Loucy (cell line): ENCODE measurements around the gene CTDSP2.

Experiments
- H2AFZ ChIP-seq: fragments of 200-600 bp; sonication (generic); 2 replicates; pipeline ENCODE4 v1.6.0; 2016; ENCODE audit warnings: antibody characterized with exemption, mild to moderate bottlenecking, low read length, moderate library complexity
- H3F3A ChIP-seq: fragments of 200-600 bp; 2 replicates; pipeline ENCODE4 v1.6.0; 2016; ENCODE audit warnings: antibody characterized with exemption, low read depth, mild to moderate bottlenecking
- H3K27me3 ChIP-seq: fragments of 200-600 bp; sonication (generic); 2 replicates; pipeline ENCODE4 v1.6.1; 2014; ENCODE audit warnings: low read length, mild to moderate bottlenecking; ENCODE audit not compliant: insufficient read depth, poor library complexity, severe bottlenecking
- H3K36me3 ChIP-seq: fragments of 200-600 bp; sonication (generic); 2 replicates; pipeline ENCODE4 v1.6.1; 2016; ENCODE audit warnings: low read length; ENCODE audit not compliant: insufficient read depth
- H3K4me1 ChIP-seq: fragments of 200-600 bp; sonication (generic); 2 replicates; pipeline ENCODE4 v1.5.1; 2014; ENCODE audit warnings: low read length, mild to moderate bottlenecking; ENCODE audit not compliant: insufficient read depth, poor library complexity, severe bottlenecking
- H3K4me2 ChIP-seq: fragments of 200-600 bp; sonication (generic); 2 replicates; pipeline ENCODE4 v1.6.0; 2014; ENCODE audit warnings: antibody characterized with exemption, low read length, low read depth, mild to moderate bottlenecking; ENCODE audit not compliant: poor library complexity, severe bottlenecking
- H3K4me3 ChIP-seq: fragments of 200-600 bp; sonication (generic); 2 replicates; pipeline ENCODE4 v1.5.1; 2014; ENCODE audit warnings: low read length, mild to moderate bottlenecking, mixed read lengths; ENCODE audit not compliant: poor library complexity, severe bottlenecking
- H3K79me2 ChIP-seq: fragments of 200-600 bp; sonication (generic); 2 replicates; pipeline ENCODE4 v1.6.1; 2014; ENCODE audit warnings: low read length; ENCODE audit not compliant: insufficient read depth
- H3K9ac ChIP-seq: fragments of 200-600 bp; sonication (generic); 2 replicates; pipeline ENCODE4 v1.6.0; 2014; ENCODE audit warnings: mild to moderate bottlenecking, low read depth, low read length, moderate library complexity; ENCODE audit not compliant: poor library complexity, severe bottlenecking
- H3K9me2 ChIP-seq: fragments of 200-600 bp; sonication (generic); replicated peaks from 2 replicates; pipeline ENCODE4 v1.6.1; 2016; ENCODE audit warnings: low read depth, low read length, mixed read lengths
- H3K9me3 ChIP-seq: fragments of 200-600 bp; sonication (generic); 2 replicates; pipeline ENCODE4 v1.6.1; 2014; ENCODE audit warnings: mild to moderate bottlenecking, antibody characterized with exemption, low read length, low read depth; ENCODE audit not compliant: insufficient read depth
- H4K20me1 ChIP-seq: fragments of 200-600 bp; sonication (generic); 2 replicates; pipeline ENCODE4 v1.6.0; 2014; ENCODE audit warnings: antibody characterized with exemption, low read length, mild to moderate bottlenecking; ENCODE audit not compliant: insufficient read depth, poor library complexity, severe bottlenecking
- EZH2phosphoT487 ChIP-seq: fragments of 200-600 bp; IDR thresholded peaks from 2 replicates; pipeline ENCODE4 v1.6.1; 2018; ENCODE audit warnings: antibody characterized with exemption, mild to moderate bottlenecking, moderate library complexity, borderline replicate concordance
- TF ChIP-seq, protein P1 (sequence below): fragments of 200-600 bp; sonication (generic); conservative IDR thresholded peaks from 2 replicates; pipeline ENCODE4 v1.5.1; 2014; ENCODE audit warnings: mild to moderate bottlenecking, antibody characterized with exemption, low read length

Gene CTDSP2

DNA sequence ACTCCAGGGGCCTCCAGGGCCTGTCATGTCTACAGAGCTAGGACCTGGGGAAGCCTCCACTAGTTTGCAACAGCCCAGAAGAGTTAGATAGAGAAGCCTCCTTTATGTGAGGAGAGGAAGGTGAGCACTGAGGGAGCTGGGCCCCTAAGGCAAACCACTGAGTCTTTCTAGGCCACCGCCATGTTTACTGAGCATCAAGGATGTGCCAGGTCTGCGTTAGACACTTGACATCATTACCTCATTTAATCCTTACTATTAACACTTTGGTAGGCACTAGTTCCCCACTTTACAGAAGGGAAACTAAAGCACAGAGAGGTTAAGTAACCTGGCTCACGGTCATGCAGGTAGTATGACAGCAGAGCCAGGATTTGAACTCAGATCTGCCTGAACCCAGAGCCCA is 12.9 kb downstream of the CTDSP2 start:
- Histone ChIP-seq H3K36me3 (peaks cover 10% of the 10 kb centered on the region), H3K9ac (peak overlapping the region; percentile 31), H3K4me2 (peak overlapping the region; percentile 18), H3K4me1 (peaks cover 63% of the 10 kb centered on the region), H3K9me2 (no peaks in the 10 kb centered on the region), H3K4me3 (no peak overlapping the region), H3K79me2 (peaks cover 96% of the 10 kb centered on the region), H2AFZ (no peak overlapping the region), H3K9me3 (no peaks in the 10 kb centered on the region), H3K27me3 (no peaks in the 10 kb centered on the region), H4K20me1 (peaks cover 42% of the 10 kb centered on the region), H3F3A (peaks cover 6% of the 10 kb centered on the region)
- no peak for TF ChIP-seq EZH2phosphoT487
- TF ChIP-seq, protein P1, sequence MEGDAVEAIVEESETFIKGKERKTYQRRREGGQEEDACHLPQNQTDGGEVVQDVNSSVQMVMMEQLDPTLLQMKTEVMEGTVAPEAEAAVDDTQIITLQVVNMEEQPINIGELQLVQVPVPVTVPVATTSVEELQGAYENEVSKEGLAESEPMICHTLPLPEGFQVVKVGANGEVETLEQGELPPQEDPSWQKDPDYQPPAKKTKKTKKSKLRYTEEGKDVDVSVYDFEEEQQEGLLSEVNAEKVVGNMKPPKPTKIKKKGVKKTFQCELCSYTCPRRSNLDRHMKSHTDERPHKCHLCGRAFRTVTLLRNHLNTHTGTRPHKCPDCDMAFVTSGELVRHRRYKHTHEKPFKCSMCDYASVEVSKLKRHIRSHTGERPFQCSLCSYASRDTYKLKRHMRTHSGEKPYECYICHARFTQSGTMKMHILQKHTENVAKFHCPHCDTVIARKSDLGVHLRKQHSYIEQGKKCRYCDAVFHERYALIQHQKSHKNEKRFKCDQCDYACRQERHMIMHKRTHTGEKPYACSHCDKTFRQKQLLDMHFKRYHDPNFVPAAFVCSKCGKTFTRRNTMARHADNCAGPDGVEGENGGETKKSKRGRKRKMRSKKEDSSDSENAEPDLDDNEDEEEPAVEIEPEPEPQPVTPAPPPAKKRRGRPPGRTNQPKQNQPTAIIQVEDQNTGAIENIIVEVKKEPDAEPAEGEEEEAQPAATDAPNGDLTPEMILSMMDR, result no peak

DNA sequence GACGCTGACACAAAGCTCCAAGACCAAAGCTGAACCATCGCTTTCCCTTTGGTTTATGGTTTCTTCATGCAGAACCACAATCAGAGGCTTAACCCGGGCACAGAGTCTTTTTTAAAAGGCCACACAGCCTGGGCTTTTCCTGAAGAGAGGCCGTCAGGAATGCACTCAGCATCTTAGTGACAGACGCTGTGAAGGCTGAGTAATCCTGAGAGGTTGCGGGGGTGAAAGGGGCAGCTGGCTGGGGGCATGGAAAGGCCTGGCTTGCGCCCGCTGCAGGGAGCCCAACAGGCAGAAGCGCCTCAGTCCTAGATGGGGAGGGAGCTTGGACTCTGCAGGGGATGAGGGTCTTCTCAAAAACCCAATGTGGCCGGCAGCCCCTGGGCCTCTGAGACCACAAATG is 13.6 kb downstream of the CTDSP2 start:
- TF ChIP-seq, protein P1, result no peak
- TF ChIP-seq EZH2phosphoT487, result no peak
- peaks cover 35% of the 10 kb centered on the region for H4K20me1 ChIP-seq
- H3K4me2 ChIP-seq, result peak overlapping the region; percentile 27
- H3K9me3 ChIP-seq, result no peaks in the 10 kb centered on the region
- H3K4me3 ChIP-seq, result no peak overlapping the region
- H3K79me2 ChIP-seq, result peaks cover 90% of the 10 kb centered on the region
- H3K9ac ChIP-seq, result peak overlapping the region; percentile 31
- H3K27me3 ChIP-seq, result no peaks in the 10 kb centered on the region
- no peaks in the 10 kb centered on the region for H3K9me2 ChIP-seq
- peaks cover 4% of the 10 kb centered on the region for H3F3A ChIP-seq
- H3K36me3 ChIP-seq, result peaks cover 17% of the 10 kb centered on the region
- H3K4me1 ChIP-seq, result peaks cover 56% of the 10 kb centered on the region
- H2AFZ ChIP-seq, result no peak overlapping the region

DNA sequence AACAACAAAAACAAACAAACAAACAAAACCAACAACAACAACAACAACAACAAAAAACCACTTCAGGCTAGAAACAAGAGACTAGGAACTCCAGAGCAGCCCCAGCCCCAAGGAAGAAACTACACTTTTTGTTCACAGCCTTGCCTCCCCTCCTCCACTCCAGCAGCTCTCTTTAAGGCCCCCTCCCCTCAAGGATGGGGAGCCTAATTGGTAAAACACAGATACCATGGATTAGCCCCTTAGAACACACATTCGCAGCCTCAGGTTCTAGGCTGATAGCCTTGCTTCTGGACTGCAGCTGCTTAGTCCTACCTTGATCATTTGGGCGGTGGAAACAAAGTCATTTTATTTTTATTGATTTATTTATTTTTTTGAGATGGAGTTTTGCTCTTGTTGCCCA is 16.1 kb downstream of the CTDSP2 start:
- H3K9me2 ChIP-seq, result no peaks in the 10 kb centered on the region
- no peak for TF ChIP-seq EZH2phosphoT487
- TF ChIP-seq, protein P1, result no peak
- no peaks in the 10 kb centered on the region for H3F3A ChIP-seq
- H3K4me2 ChIP-seq, result no peak overlapping the region
- H4K20me1 ChIP-seq, result peaks cover 31% of the 10 kb centered on the region
- H3K79me2 ChIP-seq, result peaks cover 67% of the 10 kb centered on the region
- no peak overlapping the region for H3K4me3 ChIP-seq
- H3K36me3 ChIP-seq, result peaks cover 43% of the 10 kb centered on the region
- no peaks in the 10 kb centered on the region for H3K9me3 ChIP-seq
- no peak overlapping the region for H2AFZ ChIP-seq
- H3K9ac ChIP-seq, result no peak overlapping the region
- H3K27me3 ChIP-seq, result no peaks in the 10 kb centered on the region
- H3K4me1 ChIP-seq, result peaks cover 34% of the 10 kb centered on the region
